Measurements from ENCODE around the gene STK39. TPM values are rescaled to one million over a fixed set of nuclear protein-coding genes. Genes with fewer than 3 reads are reported as not detected.

The STK39 gene
- total and polyA plus RNA-seq, 2 of the 4 experiments (the other 2 are of a cell fraction) = 11.8 to 16.4 TPM

GRCh38 chr2:168210216-168210894, 37.0 kb downstream of the STK39 start:
- Histone ChIP-seq H3K18ac (ENCODE audit: low read depth, low read length) (peak overlapping the region; percentile 81), H4K5ac (ENCODE audit: low read depth, low read length) (peak overlapping the region; percentile 91), H3K9ac (ENCODE audit: low read depth, low read length) (no peak overlapping the region), H3K36me3 (ENCODE audit: control insufficient read depth, insufficient read depth, low read length) (0 out of 2 replicates have a peak, but pooled peaks cover 2% of the 10 kb centered on the region), H2BK120ac (ENCODE audit: low read depth, low read length) (peak overlapping the region; percentile 95), H4K8ac (ENCODE audit: low read depth in 2 of 2, low read length in 2 of 2) (peak overlapping the region; percentile 51 to 78; a peak in 3 of 4 replicates), H3K4ac (ENCODE audit: low read depth, low read length) (peak overlapping the region; percentile 90), H2BK20ac (ENCODE audit: low read depth, low read length) (peak overlapping the region; percentile 60), H2BK5ac (ENCODE audit: low read depth, low read length, poor library complexity, severe bottlenecking) (peak overlapping the region; percentile 91), H3K23ac (ENCODE audit: low read depth, low read length) (peak overlapping the region; percentile 52; the same call in 1 of the 2 replicates), H3K4me2 (ENCODE audit: low read depth, low read length) (peak overlapping the region; percentile 53), H2AK5ac (ENCODE audit: low read depth, low read length) (peak overlapping the region; percentile 94), H2AK9ac (replicated peaks; ENCODE audit: low read depth, low read length, poor library complexity) (no peak overlapping the region), H2BK15ac (ENCODE audit: low read depth, low read length) (no peak overlapping the region; the same call in 1 of the 3 replicates), H3K27ac (ENCODE audit: insufficient read depth, low read length) (peak overlapping the region; percentile 93), H3K4me1 (ENCODE audit: control insufficient read depth, insufficient read depth, low read length) (peaks cover 18% of the 10 kb centered on the region), H4K91ac (ENCODE audit: insufficient read depth, low read depth, low read length) (peak overlapping the region; percentile 71; the same call in 1 of the 2 replicates), H3K9me1 (ENCODE audit: insufficient read depth, low read length) (peaks cover 21% of the 10 kb centered on the region), H4K20me1 (ENCODE audit: insufficient read depth, low read length) (no peaks in the 10 kb centered on the region), H3K27me3 (ENCODE audit: control insufficient read depth, insufficient read depth, low read length) (no peaks in the 10 kb centered on the region), H3K56ac (ENCODE audit: extremely low read depth, insufficient read depth, low read length) (no peak overlapping the region), H3K4me3 (ENCODE audit: insufficient read depth, low read depth, low read length) (no peak overlapping the region), H3K14ac (replicated peaks; ENCODE audit: low read depth, low read length) (peak overlapping the region; percentile 82), H2AFZ (replicated peaks; ENCODE audit: low read length, poor library complexity) (no peak overlapping the region), H3K9me3 (ENCODE audit: control insufficient read depth, insufficient read depth, low read length) (no peaks in the 10 kb centered on the region), H3K79me1 (ENCODE audit: low read depth in 1 of 2, low read length in 2 of 2) (peaks cover 30 to 68% of the 10 kb centered on the region in 2 experiments; a peak in 3 of 4 replicates)
- POLR2A ChIA-PET (ENCODE audit: unreplicated experiment) = no interaction called here
- DNase-seq = no peak
- ATAC-seq (ENCODE audit: low read depth) = no peak
- in situ Hi-C loops (cut with MboI; ENCODE audit: low sequenced_read_pairs) (no loop called here), intact Hi-C loops (cut with micrococcal nuclease) (loop anchor here (5.0 kb wide), 1 partner anchor 37 kb away; the partner anchor contains the start of gene STK39), dilution Hi-C loops (cut with HindIII; ENCODE audit: low sequenced_read_pairs, unreplicated experiment) (no loop called here)
- 80% methylated on average over 4 of the region's 9 CpGs; no CpG with 5 or more reads in 1 of the 2 experiments for WGBS, 2 experiments (ENCODE audit: extremely low coverage in 2 of 2, insufficient read length in 1 of 2)
- CTCF ChIA-PET = interaction anchor here (0.6 kb wide), 1 partner anchor 168 kb away, joined by 3 read pairs; no protein-coding TSS in a partner anchor
- BruUV-seq (replicated peaks) = no TSS peak
- TF ChIP-seq MAFK (IDR thresholded peaks at IDR 0.05; ENCODE audit: low read depth, low read length) (no peak), MAZ (IDR thresholded peaks at IDR 0.05; ENCODE audit: borderline replicate concordance, low read depth, low read length) (no peak), CTCF (conservative IDR thresholded peaks at IDR 0.05; ENCODE audit: low read depth, low read length) (no peak), CEBPB (IDR thresholded peaks at IDR 0.05; ENCODE audit: low read depth, low read length) (no peak), NFE2L2 (IDR thresholded peaks at IDR 0.05; ENCODE audit: low read depth, low read length) (no peak), RCOR1 (IDR thresholded peaks at IDR 0.05; ENCODE audit: insufficient replicate concordance, low read length) (no peak), RAD21 (IDR thresholded peaks at IDR 0.05; ENCODE audit: low read length) (no peak), SMC3 (IDR thresholded peaks at IDR 0.05; ENCODE audit: low read depth, low read length) (no peak), BHLHE40 (IDR thresholded peaks at IDR 0.05; ENCODE audit: low read depth, low read length) (no peak), POLR2A (IDR thresholded peaks at IDR 0.05; ENCODE audit: low read depth, low read length) (no peak), ELK1 (IDR thresholded peaks at IDR 0.05; ENCODE audit: borderline replicate concordance, low read depth, low read length) (no peak), CHD1 (IDR thresholded peaks at IDR 0.05; ENCODE audit: low read depth, low read length) (no peak), MXI1 (IDR thresholded peaks at IDR 0.05; ENCODE audit: borderline replicate concordance, low read depth, low read length) (no peak), RFX5 (IDR thresholded peaks at IDR 0.05; ENCODE audit: low read depth, low read length) (no peak), USF2 (IDR thresholded peaks at IDR 0.05; ENCODE audit: low read depth, low read length) (no peak)
